ENCODE results near the gene OR6C76.

- TF ChIP-seq CTCF (IDR thresholded peaks at IDR 0.05) (no peak), EZH2phosphoT487 (IDR thresholded peaks at IDR 0.05) (no peak), EZH2 (IDR thresholded peaks at IDR 0.05) (no peak)
These were observed 9.1 kb upstream of the OR6C76 start for GRCh38 chr12:55416961-55417360.

All from neural progenitor cell (in vitro differentiated cells).